NCI-H69 (cell line): ENCODE data around the gene PDYN.

ENCODE experiments used
- DNase-seq: peaks from one replicate; lab custom pipeline; 2025; lab: John Stamatoyannopoulos, UW

Gene PDYN

GRCh38 chr20:1951436-1952115 is 42.3 kb downstream of the PDYN start:
- DNase-seq: peak; percentile 24

- no peak for DNase-seq
These were observed 43.0 kb downstream of the PDYN start for GRCh38 chr20:1950836-1951235.

- DNase-seq: peak; percentile 27
These were observed 44.3 kb downstream of the PDYN start for GRCh38 chr20:1949347-1950100.

- DNase-seq: no peak
These were observed 46.4 kb downstream of the PDYN start for GRCh38 chr20:1947535-1947846.

GRCh38 chr20:1946762-1947534 is 46.9 kb downstream of the PDYN start:
- peak; percentile 88 for DNase-seq

- no peak for DNase-seq
These were observed 47.5 kb downstream of the PDYN start for GRCh38 chr20:1946442-1946761.

GRCh38 chr20:1945660-1946059 is 48.2 kb downstream of the PDYN start:
- no peak for DNase-seq

GRCh38 chr20:1945134-1945618 is 48.7 kb downstream of the PDYN start:
- no peak for DNase-seq

- DNase-seq: peak; percentile 98
These were observed 49.3 kb downstream of the PDYN start for GRCh38 chr20:1944345-1945091.

- peak; percentile 67 for DNase-seq
These were observed 50.4 kb downstream of the PDYN start for GRCh38 chr20:1943275-1944002.

- DNase-seq: no peak
These were observed 51.2 kb downstream of the PDYN start for GRCh38 chr20:1942486-1943274.

- DNase-seq: no peak
These were observed 51.8 kb downstream of the PDYN start for GRCh38 chr20:1942061-1942460.

- no peak for DNase-seq
These were observed 52.6 kb downstream of the PDYN start for GRCh38 chr20:1941226-1941625.

GRCh38 chr20:1940581-1940980 is 53.3 kb downstream of the PDYN start:
- DNase-seq: no peak

- DNase-seq: no peak
These were observed 54.6 kb downstream of the PDYN start for GRCh38 chr20:1939270-1939595.

GRCh38 chr20:1938464-1939269 is 55.2 kb downstream of the PDYN start:
- no peak for DNase-seq

- DNase-seq: no peak
These were observed 56.4 kb downstream of the PDYN start for GRCh38 chr20:1937316-1937976.

GRCh38 chr20:1935696-1936366 is 58.0 kb downstream of the PDYN start:
- DNase-seq: peak; percentile 36
